Skeletal muscle satellite cell (primary cell): ENCODE data around the gene AXDND1. TPM values are rescaled to one million over a fixed set of nuclear protein-coding genes. Genes with fewer than 3 reads are reported as not detected.

Experiments
- small RNA-seq: library from RNA; depleted of rRNA; stranded (forward); fragments of <200 nt; gene quantifications from one replicate; pipeline ENCODE3, GENCODE V24; 2012

The AXDND1 gene

Small RNAs within 50 kb of the gene (small RNA-seq; reads per million reads assigned to genes)
- gene MEF2AP1 (not detected), gene RNU5F-2P (not detected)
